Measurements from ENCODE around the gene PPP1R36. TPM values are rescaled to one million over a fixed set of nuclear protein-coding genes. Genes with fewer than 3 reads are reported as not detected.

Gene PPP1R36
- total RNA-seq (0.20 and 0.23 TPM in 2 replicates), polyA plus RNA-seq (0.11 TPM in 1 of 2 replicates, not detected in the other)

- TF ChIP-seq EZH2 (IDR thresholded peaks at IDR 0.05; ENCODE audit: borderline replicate concordance): no peak
- TF ChIP-seq, protein P1, sequence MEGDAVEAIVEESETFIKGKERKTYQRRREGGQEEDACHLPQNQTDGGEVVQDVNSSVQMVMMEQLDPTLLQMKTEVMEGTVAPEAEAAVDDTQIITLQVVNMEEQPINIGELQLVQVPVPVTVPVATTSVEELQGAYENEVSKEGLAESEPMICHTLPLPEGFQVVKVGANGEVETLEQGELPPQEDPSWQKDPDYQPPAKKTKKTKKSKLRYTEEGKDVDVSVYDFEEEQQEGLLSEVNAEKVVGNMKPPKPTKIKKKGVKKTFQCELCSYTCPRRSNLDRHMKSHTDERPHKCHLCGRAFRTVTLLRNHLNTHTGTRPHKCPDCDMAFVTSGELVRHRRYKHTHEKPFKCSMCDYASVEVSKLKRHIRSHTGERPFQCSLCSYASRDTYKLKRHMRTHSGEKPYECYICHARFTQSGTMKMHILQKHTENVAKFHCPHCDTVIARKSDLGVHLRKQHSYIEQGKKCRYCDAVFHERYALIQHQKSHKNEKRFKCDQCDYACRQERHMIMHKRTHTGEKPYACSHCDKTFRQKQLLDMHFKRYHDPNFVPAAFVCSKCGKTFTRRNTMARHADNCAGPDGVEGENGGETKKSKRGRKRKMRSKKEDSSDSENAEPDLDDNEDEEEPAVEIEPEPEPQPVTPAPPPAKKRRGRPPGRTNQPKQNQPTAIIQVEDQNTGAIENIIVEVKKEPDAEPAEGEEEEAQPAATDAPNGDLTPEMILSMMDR (IDR thresholded peaks at IDR 0.05; ENCODE audit: poor library complexity): no peak
- TF ChIP-seq EZH2phosphoT487 (IDR thresholded peaks at IDR 0.05; ENCODE audit: low read depth, severe bottlenecking, unreplicated experiment): no peak
- peak within 1 kb of the TSS; percentile 78 for H3K4me2 ChIP-seq
- H3K4me1 ChIP-seq (ENCODE audit: insufficient read depth): peaks cover 3% of the 10 kb centered on the region
- no peaks in the 10 kb centered on the region for H3K27me3 ChIP-seq
- H3K79me2 ChIP-seq: no peaks in the 10 kb centered on the region
- H3K27ac ChIP-seq: no peak within 1 kb of the TSS
- no peaks in the 10 kb centered on the region for H3K9me2 ChIP-seq (replicated peaks; ENCODE audit: insufficient read depth)
- no peaks in the 10 kb centered on the region for H3K36me3 ChIP-seq (replicated peaks; ENCODE audit: insufficient read depth, low read depth)
- H3K9me3 ChIP-seq (ENCODE audit: low read depth): no peaks in the 10 kb centered on the region
- peak within 1 kb of the TSS; percentile 6 for H2AFZ ChIP-seq
- H4K20me1 ChIP-seq (ENCODE audit: insufficient read depth, poor library complexity, severe bottlenecking): no peaks in the 10 kb centered on the region
- WGBS (ENCODE audit: low lambda C conversion rate, missing lambda C conversion rate): 61% methylated on average over 42 of the region's 54 CpGs
- H3K4me3 ChIP-seq: no peak within 1 kb of the TSS
- peak; percentile 45 for DNase-seq (ENCODE audit: low spot score)
These were observed at the start of gene PPP1R36 for GRCh38 chr14:64549791-64550620. TSS of gene PPP1R36 (plus strand) at chr14:64549961. CDS start at chr14:64549998, 37 bp downstream.

GRCh38 chr14:64500088-64500487 is 49.7 kb upstream of the PPP1R36 start:
- Histone ChIP-seq H3K79me2 (peaks cover 39% of the 10 kb centered on the region), H3K36me3 (replicated peaks; ENCODE audit: insufficient read depth, low read depth) (no peaks in the 10 kb centered on the region)

GRCh38 chr14:64501411-64502171 is 48.2 kb upstream of the PPP1R36 start:
- H4K20me1 ChIP-seq (ENCODE audit: insufficient read depth, poor library complexity, severe bottlenecking): peaks cover 13% of the 10 kb centered on the region
- WGBS (ENCODE audit: low lambda C conversion rate, missing lambda C conversion rate): 25% methylated on average over 8 of the region's 8 CpGs
- peaks cover 53% of the 10 kb centered on the region for H3K79me2 ChIP-seq
- H3K9me3 ChIP-seq (ENCODE audit: low read depth): no peaks in the 10 kb centered on the region
- H3K36me3 ChIP-seq (replicated peaks; ENCODE audit: insufficient read depth, low read depth): no peaks in the 10 kb centered on the region
- peak; percentile 71 for DNase-seq (ENCODE audit: low spot score)
- peak overlapping the region; percentile 100 for H3K27ac ChIP-seq
- H3K4me2 ChIP-seq: peak overlapping the region; percentile 90
- peak overlapping the region; percentile 2 for H3K4me3 ChIP-seq
- no peak overlapping the region for H2AFZ ChIP-seq
- H3K9me2 ChIP-seq (replicated peaks; ENCODE audit: insufficient read depth): no peaks in the 10 kb centered on the region
- peaks cover 35% of the 10 kb centered on the region for H3K4me1 ChIP-seq (ENCODE audit: insufficient read depth)
- no peaks in the 10 kb centered on the region for H3K27me3 ChIP-seq
- TF ChIP-seq EZH2 (IDR thresholded peaks at IDR 0.05; ENCODE audit: borderline replicate concordance): no peak
- TF ChIP-seq, protein P1 (IDR thresholded peaks at IDR 0.05; ENCODE audit: poor library complexity): no peak
- no peak for TF ChIP-seq EZH2phosphoT487 (IDR thresholded peaks at IDR 0.05; ENCODE audit: low read depth, severe bottlenecking, unreplicated experiment)

More at GRCh38 chr14:64500088-64500487, 49.7 kb upstream of the PPP1R36 start:
- Histone ChIP-seq H3K27me3 (no peaks in the 10 kb centered on the region), H4K20me1 (ENCODE audit: insufficient read depth, poor library complexity, severe bottlenecking) (no peaks in the 10 kb centered on the region), H3K9me3 (ENCODE audit: low read depth) (no peaks in the 10 kb centered on the region), H3K4me1 (ENCODE audit: insufficient read depth) (peaks cover 30% of the 10 kb centered on the region), H2AFZ (no peak overlapping the region), H3K9me2 (replicated peaks; ENCODE audit: insufficient read depth) (no peaks in the 10 kb centered on the region), H3K4me2 (peak overlapping the region; percentile 90), H3K4me3 (no peak overlapping the region), H3K27ac (no peak overlapping the region)
- 93% methylated on average over 1 of the region's 1 CpG for WGBS (ENCODE audit: low lambda C conversion rate, missing lambda C conversion rate)
- DNase-seq (ENCODE audit: low spot score): no peak
- no peak for TF ChIP-seq EZH2phosphoT487 (IDR thresholded peaks at IDR 0.05; ENCODE audit: low read depth, severe bottlenecking, unreplicated experiment)
- TF ChIP-seq EZH2 (IDR thresholded peaks at IDR 0.05; ENCODE audit: borderline replicate concordance): no peak
- TF ChIP-seq, protein P1 (IDR thresholded peaks at IDR 0.05; ENCODE audit: poor library complexity): no peak
